ENCODE results near the gene ARMC10.
"Not testable (repeated sequence)": the region's sequence is repeated elsewhere in the genome, so short reads cannot be mapped to it uniquely, and the experiment has no call there.

The ARMC10 gene

DNA sequence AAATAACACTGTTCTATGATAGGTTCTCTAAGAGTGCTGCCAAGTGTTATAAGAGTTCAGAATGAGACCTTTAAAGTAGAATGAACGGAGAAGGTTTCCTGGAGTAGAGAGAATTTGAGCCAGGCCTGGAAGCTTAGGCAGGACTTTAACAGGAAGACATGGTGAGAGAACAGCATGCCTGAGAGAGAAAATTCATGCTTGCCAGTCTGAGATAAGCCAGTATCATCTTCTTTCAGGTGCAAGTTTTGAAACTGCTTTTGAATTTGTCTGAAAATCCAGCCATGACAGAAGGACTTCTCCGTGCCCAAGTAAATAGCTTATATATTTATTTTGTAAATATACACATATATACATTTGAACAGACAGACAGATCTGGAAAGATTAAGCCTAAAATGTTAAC is 22.1 kb downstream of the ARMC10 start:
- Histone ChIP-seq H3K4me1 (ENCODE audit: insufficient read depth, low read length) (no peaks in the 10 kb centered on the region), H3K9ac (ENCODE audit: low read depth, low read length) (no peak overlapping the region), H3K9me3 (ENCODE audit: control insufficient read depth, insufficient read depth, low read length) (no peaks in the 10 kb centered on the region), H3K36me3 (ENCODE audit: insufficient read depth, low read length) (no peaks in the 10 kb centered on the region; the same call in 1 of the 2 replicates)

DNA sequence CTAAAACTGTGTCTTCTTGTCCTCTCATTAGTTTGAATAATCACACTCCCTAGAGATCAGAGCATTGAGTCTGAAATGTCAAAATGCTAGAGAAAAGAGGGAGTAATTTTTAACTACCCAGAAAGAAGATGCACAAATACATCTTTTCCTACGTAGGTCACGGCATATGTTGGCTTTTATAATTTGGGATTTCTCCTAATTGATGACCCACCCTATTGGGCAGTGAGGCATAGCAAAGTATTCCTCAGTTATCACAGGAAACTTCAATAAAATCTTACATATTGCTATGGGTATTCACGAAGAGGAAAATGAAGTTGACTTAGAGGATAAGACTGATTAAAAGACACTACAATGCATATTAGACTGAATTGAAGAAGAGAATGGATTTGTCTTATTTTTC is 25.4 kb downstream of the ARMC10 start:
- H3K9ac ChIP-seq (ENCODE audit: low read depth, low read length) = no peak overlapping the region
- no peaks in the 10 kb centered on the region for H3K4me1 ChIP-seq (ENCODE audit: insufficient read depth, low read length)
- no peaks in the 10 kb centered on the region for H3K9me3 ChIP-seq (ENCODE audit: control insufficient read depth, insufficient read depth, low read length)
- no peaks in the 10 kb centered on the region; the same call in 1 of the 2 replicates for H3K36me3 ChIP-seq (ENCODE audit: insufficient read depth, low read length)

DNA sequence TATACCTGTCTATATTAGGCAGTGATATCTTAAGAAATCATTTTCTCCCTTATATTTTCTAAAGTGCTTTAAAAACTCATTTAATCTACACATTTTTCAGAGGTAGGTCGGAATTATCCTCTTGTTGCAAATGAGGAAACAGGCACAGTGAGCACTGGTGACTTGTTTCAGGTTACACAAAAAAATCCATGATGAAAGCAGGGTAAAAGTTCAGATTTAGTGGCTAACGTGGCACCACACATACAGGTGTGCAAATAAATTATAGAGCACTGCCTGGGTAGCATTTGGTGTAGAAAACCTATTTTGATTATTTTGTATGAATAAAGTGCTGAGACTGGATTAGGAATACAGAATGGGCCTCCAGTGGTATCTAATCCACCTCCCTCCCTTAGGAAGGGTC is 26.6 kb downstream of the ARMC10 start:
- H3K36me3 ChIP-seq (ENCODE audit: insufficient read depth, low read length) = no peaks in the 10 kb centered on the region; the same call in 1 of the 2 replicates

DNA sequence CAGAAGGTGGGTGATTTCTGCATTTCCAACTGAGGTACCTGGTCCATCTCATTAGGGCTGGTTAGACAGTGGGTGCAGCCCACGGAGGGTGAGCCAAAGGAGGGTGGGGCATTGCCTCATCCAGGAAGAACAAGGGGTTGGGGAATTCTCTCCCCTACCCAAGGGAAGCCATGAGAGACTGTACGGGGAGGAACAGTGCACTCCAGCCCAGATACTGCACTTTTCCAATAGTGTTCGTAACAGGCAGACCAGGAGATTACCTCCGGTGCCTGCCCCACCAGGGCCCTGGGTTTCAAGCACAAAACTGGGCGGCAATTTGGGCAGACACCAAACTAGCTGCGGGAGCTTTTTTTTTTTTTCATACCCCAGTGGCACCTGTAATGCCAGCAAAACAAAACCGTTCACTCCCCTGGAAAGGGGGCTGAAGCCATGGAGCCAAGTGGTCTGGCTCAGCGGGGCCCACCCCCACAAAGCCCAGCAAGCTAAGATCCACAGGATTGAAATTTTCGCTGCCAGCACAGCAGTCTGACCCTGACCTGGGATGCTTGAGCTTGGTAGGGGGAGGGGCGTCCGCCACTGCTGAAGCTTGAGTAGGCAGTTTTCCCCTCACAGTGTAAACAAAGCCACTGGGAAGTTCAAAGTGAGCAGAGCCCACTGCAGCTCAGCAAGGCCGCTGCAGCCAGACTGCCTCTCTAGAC is 31.2 kb downstream of the ARMC10 start:
- Histone ChIP-seq H3K36me3 (ENCODE audit: insufficient read depth, low read length) (no peaks in the 10 kb centered on the region), H3K9ac (ENCODE audit: low read depth, low read length) (no peak overlapping the region), H3K9me3 (ENCODE audit: control insufficient read depth, insufficient read depth, low read length) (no peaks in the 10 kb centered on the region), H3K4me1 (ENCODE audit: insufficient read depth, low read length) (peaks cover 5% of the 10 kb centered on the region)

More for the DNA sequence above, 26.6 kb downstream of the ARMC10 start:
- Histone ChIP-seq H3K4me1 (ENCODE audit: insufficient read depth, low read length) (peaks cover 5% of the 10 kb centered on the region), H3K9me3 (ENCODE audit: control insufficient read depth, insufficient read depth, low read length) (no peaks in the 10 kb centered on the region), H3K9ac (ENCODE audit: low read depth, low read length) (no peak overlapping the region)

DNA sequence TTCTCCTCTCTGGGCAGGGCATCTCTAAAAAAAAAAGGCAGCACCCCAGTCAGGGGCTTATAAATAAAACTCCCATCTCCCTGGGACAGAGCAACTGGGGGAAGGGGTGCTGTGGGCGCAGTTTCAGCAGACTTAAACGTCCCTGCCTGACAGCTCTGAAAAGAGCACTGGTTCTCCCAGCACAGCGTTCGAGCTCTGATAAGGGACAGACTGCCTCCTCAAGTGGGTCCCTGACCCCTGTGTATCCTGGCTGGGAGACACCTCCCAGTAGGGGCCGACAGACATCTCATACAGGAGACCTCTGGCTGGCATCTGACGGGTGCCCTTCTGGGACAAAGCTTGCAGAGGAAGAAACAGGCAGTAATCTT is 31.7 kb downstream of the ARMC10 start:
- not testable (repeated sequence) for H3K36me3 ChIP-seq (ENCODE audit: insufficient read depth, low read length); H3K4me1 ChIP-seq (ENCODE audit: insufficient read depth, low read length); H3K9ac ChIP-seq (ENCODE audit: low read depth, low read length); H3K9me3 ChIP-seq (ENCODE audit: control insufficient read depth, insufficient read depth, low read length)

DNA sequence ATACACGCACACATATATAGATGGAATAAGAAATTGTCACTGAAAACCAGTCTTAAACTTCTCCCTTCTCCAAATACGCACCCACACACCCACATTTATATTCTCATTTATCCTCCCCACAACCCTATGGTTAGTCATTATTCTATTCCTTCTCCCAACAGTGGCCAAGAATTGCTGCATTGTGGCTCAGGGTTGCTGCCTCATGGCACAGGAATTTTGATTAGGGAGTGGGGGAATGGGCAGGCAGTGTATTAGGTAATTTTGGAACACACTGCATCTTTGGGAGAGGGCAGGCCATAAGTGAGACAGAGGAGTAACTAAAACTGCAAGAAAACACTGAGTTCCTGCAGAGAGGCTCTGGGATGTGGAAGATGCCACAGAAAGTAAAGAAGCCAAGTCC is 38.2 kb downstream of the ARMC10 start:
- H3K9me3 ChIP-seq (ENCODE audit: control insufficient read depth, insufficient read depth, low read length) = no peaks in the 10 kb centered on the region
- H3K36me3 ChIP-seq (ENCODE audit: insufficient read depth, low read length) = no peaks in the 10 kb centered on the region
- no peak overlapping the region for H3K9ac ChIP-seq (ENCODE audit: low read depth, low read length)
- H3K4me1 ChIP-seq (ENCODE audit: insufficient read depth, low read length) = no peaks in the 10 kb centered on the region

DNA sequence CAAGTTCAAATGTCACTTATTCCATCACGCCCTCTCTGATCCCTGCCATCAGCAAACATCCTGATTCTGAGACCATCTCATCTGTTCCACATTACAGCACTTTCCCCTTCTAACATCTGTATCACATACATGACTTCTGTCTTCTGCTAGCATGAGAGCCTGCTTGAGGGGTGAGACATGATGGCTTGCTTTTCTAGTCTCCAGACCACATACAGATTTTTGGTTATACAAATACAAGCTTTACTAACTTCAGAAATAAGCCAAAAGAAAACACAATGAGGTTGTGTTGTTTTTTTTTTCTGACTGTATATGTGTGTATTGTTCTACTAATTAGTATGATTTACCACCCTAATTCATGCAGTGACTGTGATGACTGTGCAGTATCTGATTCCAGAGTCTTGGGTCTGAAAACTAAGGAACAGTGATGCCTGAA is 39.7 kb downstream of the ARMC10 start:
- Histone ChIP-seq H3K36me3 (ENCODE audit: insufficient read depth, low read length) (no peaks in the 10 kb centered on the region), H3K9me3 (ENCODE audit: control insufficient read depth, insufficient read depth, low read length) (no peaks in the 10 kb centered on the region), H3K9ac (ENCODE audit: low read depth, low read length) (no peak overlapping the region), H3K4me1 (ENCODE audit: insufficient read depth, low read length) (no peaks in the 10 kb centered on the region)

DNA sequence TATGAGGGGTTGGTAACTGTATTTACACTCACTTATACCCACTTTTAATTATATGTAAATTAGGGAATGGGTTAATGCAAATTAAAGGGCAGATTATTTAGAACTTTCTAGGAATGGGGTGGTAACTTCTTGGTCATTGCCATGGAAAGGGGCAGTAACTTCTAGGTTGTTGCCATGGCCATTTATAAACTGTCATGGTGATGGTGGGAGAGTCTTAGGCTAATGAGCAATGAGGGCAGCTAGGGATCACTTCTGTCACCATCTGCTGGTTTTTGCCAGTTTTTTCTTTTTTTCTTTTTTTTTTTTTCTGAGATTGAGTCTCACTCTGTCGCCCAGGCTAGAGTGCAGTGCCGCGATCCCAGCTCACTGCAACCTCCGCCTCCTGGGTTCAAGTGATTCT is 40.8 kb downstream of the ARMC10 start:
- H3K9me3 ChIP-seq (ENCODE audit: control insufficient read depth, insufficient read depth, low read length) = no peaks in the 10 kb centered on the region
- no peaks in the 10 kb centered on the region for H3K36me3 ChIP-seq (ENCODE audit: insufficient read depth, low read length)
- H3K4me1 ChIP-seq (ENCODE audit: insufficient read depth, low read length) = no peaks in the 10 kb centered on the region
- no peak overlapping the region for H3K9ac ChIP-seq (ENCODE audit: low read depth, low read length)

DNA sequence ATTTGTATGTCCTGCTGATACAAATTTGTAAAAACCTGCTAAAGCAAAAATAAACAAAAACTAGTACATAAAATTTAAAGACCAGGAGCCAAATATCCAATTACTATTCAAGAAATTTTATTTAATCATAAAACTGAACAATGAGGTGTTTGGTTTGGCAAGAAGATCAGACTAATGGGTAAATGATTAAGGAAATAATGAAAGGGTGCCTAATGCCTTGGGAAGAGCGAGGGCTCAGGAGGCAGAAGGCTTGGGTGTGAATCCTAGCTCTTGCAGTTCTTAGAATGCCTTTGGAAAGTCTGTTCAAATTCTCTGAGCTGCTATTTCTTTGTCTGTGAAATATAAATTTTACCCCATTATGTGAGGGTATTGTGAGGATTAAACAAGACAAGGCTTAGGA is 41.6 kb downstream of the ARMC10 start:
- no peaks in the 10 kb centered on the region for H3K9me3 ChIP-seq (ENCODE audit: control insufficient read depth, insufficient read depth, low read length)
- no peaks in the 10 kb centered on the region for H3K36me3 ChIP-seq (ENCODE audit: insufficient read depth, low read length)
- no peaks in the 10 kb centered on the region for H3K4me1 ChIP-seq (ENCODE audit: insufficient read depth, low read length)
- H3K9ac ChIP-seq (ENCODE audit: low read depth, low read length) = no peak overlapping the region

DNA sequence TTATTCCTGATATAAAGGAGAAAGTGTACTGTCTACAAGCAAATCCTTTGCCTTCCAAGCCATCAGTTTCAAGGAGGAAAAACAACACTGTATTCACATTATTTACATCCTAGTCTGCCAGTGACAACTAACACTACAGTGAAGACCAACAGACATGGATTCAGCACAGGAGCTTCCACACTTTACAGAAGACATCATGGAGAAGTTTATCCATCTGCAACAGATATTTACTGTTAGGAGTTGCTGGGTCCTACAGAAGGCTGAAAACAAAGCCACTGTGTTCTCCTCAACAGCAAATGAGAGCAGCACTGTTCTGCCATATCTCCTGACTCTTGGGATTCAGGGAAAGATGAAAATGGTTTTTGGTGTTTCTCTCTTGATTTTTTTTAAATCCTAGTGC is 42.1 kb downstream of the ARMC10 start:
- no peaks in the 10 kb centered on the region for H3K4me1 ChIP-seq (ENCODE audit: insufficient read depth, low read length)
- H3K36me3 ChIP-seq (ENCODE audit: insufficient read depth, low read length) = no peaks in the 10 kb centered on the region
- no peak overlapping the region for H3K9ac ChIP-seq (ENCODE audit: low read depth, low read length)
- H3K9me3 ChIP-seq (ENCODE audit: control insufficient read depth, insufficient read depth, low read length) = no peaks in the 10 kb centered on the region

DNA sequence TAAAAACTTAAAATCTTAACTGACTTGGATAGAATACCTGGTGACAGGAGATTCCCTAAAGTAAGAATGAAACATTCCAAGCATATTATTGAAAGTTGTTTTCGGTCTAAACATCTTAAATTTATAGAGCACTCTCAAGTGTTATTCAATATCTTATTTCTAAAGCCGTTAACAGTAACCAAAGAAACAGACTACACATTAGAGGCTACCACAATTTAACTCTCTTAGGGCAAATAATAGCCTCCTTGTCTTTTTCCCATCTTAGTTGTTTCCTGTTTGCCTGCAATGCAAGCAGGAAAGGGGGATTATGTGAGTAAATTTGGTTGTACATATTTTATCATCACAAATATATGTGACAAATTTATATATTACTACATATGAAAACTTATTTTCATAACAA is 42.5 kb downstream of the ARMC10 start:
- Histone ChIP-seq H3K4me1 (ENCODE audit: insufficient read depth, low read length) (no peaks in the 10 kb centered on the region), H3K36me3 (ENCODE audit: insufficient read depth, low read length) (no peaks in the 10 kb centered on the region; the same call in 1 of the 2 replicates), H3K9me3 (ENCODE audit: control insufficient read depth, insufficient read depth, low read length) (no peaks in the 10 kb centered on the region), H3K9ac (ENCODE audit: low read depth, low read length) (no peak overlapping the region)

DNA sequence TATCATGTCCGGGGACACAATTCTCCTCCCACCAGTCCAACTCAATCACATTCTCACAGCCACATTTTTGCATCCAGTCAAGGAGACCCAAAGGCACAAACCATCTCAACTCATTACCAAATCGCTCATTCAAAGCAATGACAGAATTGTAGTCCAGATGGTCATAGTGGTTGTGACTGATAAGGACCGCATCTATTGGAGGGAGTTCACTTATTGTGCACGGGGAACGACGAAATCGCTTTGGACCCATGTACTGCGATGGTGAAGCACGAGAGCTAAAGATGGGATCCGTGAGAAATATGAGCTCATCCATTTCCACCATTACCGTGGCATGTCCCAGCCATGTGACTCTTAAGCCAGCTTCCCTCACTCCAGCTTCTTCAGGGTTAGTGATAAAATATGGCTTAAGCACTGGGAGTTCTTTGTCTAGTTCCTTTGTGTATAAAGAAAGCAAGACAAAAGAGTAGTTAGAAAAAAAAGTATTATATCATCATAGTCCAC is 44.9 kb downstream of the ARMC10 start:
- no peak overlapping the region for H3K9ac ChIP-seq (ENCODE audit: low read depth, low read length)
- no peaks in the 10 kb centered on the region for H3K9me3 ChIP-seq (ENCODE audit: control insufficient read depth, insufficient read depth, low read length)
- no peaks in the 10 kb centered on the region for H3K4me1 ChIP-seq (ENCODE audit: insufficient read depth, low read length)
- H3K36me3 ChIP-seq (ENCODE audit: insufficient read depth, low read length) = no peaks in the 10 kb centered on the region; the same call in 1 of the 2 replicates

DNA sequence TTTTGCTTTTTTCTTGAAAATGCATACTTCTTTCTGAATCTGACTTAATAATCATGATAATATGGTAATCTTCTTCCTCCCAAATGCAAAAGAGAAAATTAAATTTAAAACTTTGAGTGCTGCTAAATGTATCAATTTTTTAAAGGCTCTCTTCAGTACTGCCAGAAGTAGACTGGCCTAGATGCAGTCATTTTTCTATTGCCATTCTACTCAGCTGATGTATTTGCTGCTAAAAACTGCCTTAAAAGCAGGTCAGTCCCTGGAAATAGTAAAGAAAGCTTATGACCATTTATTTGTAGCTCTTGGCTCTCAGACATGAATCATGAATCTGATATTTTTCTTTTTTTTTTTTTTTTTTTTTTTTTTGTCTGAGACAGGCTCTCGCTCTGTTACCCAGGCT is 45.4 kb downstream of the ARMC10 start:
- Histone ChIP-seq H3K9me3 (ENCODE audit: control insufficient read depth, insufficient read depth, low read length) (no peaks in the 10 kb centered on the region), H3K36me3 (ENCODE audit: insufficient read depth, low read length) (no peaks in the 10 kb centered on the region; the same call in 1 of the 2 replicates), H3K9ac (ENCODE audit: low read depth, low read length) (no peak overlapping the region), H3K4me1 (ENCODE audit: insufficient read depth, low read length) (no peaks in the 10 kb centered on the region)

DNA sequence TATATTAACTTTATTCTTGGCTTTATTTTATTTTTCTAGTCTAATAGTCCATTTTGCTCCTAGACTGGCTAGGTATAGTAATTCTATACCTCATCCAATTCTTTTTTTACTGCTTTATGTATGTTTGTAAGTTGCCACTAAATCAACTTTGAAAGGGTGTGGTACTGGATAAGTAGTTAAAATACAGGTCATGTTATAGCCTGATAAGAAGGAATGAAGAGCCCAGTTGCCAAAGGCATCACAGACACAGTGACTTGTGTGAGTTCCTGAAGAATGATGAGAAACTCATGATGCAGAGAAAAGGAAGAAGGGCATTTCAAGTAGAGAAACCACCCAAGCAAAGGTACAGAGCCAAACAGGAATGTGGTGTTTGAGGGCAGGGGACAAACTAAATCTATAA is 46.7 kb downstream of the ARMC10 start:
- H3K36me3 ChIP-seq (ENCODE audit: insufficient read depth, low read length) = no peaks in the 10 kb centered on the region; the same call in 1 of the 2 replicates
- H3K9ac ChIP-seq (ENCODE audit: low read depth, low read length) = no peak overlapping the region
- H3K9me3 ChIP-seq (ENCODE audit: control insufficient read depth, insufficient read depth, low read length) = no peaks in the 10 kb centered on the region
- no peaks in the 10 kb centered on the region for H3K4me1 ChIP-seq (ENCODE audit: insufficient read depth, low read length)

DNA sequence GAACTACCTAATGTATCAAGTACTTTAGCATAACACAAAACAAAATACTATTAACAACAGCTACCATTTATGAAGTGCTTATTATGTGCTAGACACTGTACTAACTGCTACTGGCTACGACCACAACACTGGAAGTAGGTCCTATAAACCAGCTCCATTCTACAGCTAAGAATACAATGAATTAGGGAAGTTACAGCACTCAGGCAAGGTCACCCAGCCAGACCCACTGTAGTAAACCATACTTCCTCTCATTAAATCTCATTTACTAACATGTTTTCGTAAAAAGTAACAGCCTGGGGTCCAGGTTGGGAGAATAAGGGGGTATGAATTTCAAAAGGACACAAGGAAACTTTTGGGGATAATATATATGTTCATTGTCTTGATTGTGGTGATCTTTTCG is 48.6 kb downstream of the ARMC10 start:
- Histone ChIP-seq H3K36me3 (ENCODE audit: insufficient read depth, low read length) (no peaks in the 10 kb centered on the region; the same call in 1 of the 2 replicates), H3K9me3 (ENCODE audit: control insufficient read depth, insufficient read depth, low read length) (no peaks in the 10 kb centered on the region), H3K4me1 (ENCODE audit: insufficient read depth, low read length) (no peaks in the 10 kb centered on the region), H3K9ac (ENCODE audit: low read depth, low read length) (no peak overlapping the region)

All from ES-I3 (cell line).